Suprapubic skin (tissue), 4 donors: ENCODE data around the gene AQP12A. TPM values are rescaled to one million over a fixed set of nuclear protein-coding genes. Genes with fewer than 3 reads are reported as not detected.
"Not testable (repeated sequence)": the region's sequence is repeated elsewhere in the genome, so short reads cannot be mapped to it uniquely, and the experiment has no call there.

Experiments
- DNase-seq, 2 donors: peaks; one replicate each; pipeline ENCODE4 v3.0.0-alpha.2; 2019; ENCODE audit warnings: low spot score in 2 of 2
- H3K27ac ChIP-seq: fragments of 200-600 bp; sonication (generic); one replicate; pipeline ENCODE4 v1.5.1; 2019
- H3K27me3 ChIP-seq: fragments of 200-600 bp; sonication (generic); one replicate; pipeline ENCODE4 v1.5.1; 2019
- H3K36me3 ChIP-seq: fragments of 200-600 bp; sonication (generic); one replicate; pipeline ENCODE4 v1.5.1; 2019
- H3K4me1 ChIP-seq: fragments of 200-600 bp; sonication (generic); one replicate; pipeline ENCODE4 v1.5.1; 2019
- H3K4me3 ChIP-seq: fragments of 200-600 bp; sonication (generic); one replicate; pipeline ENCODE4 v1.5.1; 2019; ENCODE audit warnings: mild to moderate bottlenecking
- H3K9me3 ChIP-seq: fragments of 200-600 bp; sonication (generic); one replicate; pipeline ENCODE4 v1.5.1; 2019
- CTCF ChIP-seq, 2 donors: fragments of 200-600 bp in 1 of 2; fragments of 450-650 bp in 1 of 2; sonication (generic) in 1 of 2; IDR thresholded peaks; one replicate each; pipeline ENCODE4 v1.5.1; 2016 to 2019; ENCODE audit warnings: antibody characterized with exemption in 2 of 2, mild to moderate bottlenecking in 1 of 2, moderate library complexity in 1 of 2
- EP300 ChIP-seq: sonication (generic); formaldehyde crosslinking; IDR thresholded peaks from one replicate; pipeline ENCODE4 v1.6.1; 2017; ENCODE audit warnings: antibody characterized with exemption
- POLR2A ChIP-seq, 2 donors: fragments of 450-650 bp; IDR thresholded peaks; one replicate each; pipeline ENCODE4 v1.6.1; 2017; ENCODE audit warnings: antibody characterized with exemption in 2 of 2, mild to moderate bottlenecking in 2 of 2, moderate library complexity in 2 of 2
- POLR2AphosphoS5 ChIP-seq, 3 donors: sonication (generic); formaldehyde crosslinking; IDR thresholded peaks; one replicate each; pipeline ENCODE4 v1.6.1; 2017; ENCODE audit warnings: antibody characterized with exemption in 3 of 3
- WGBS: methylation state at CpG from one replicate; pipeline ENCODE4 v1.1.5; 2018; 5-methylcytosine and 5-hydroxymethylcytosine counted together
- total RNA-seq, 4 donors: library from RNA; depleted of rRNA; stranded (reverse); fragments of >200 nt; gene quantifications; one replicate each; pipeline ENCODE4 v1.1.0, GENCODE V29; 2016

The AQP12A gene, protein sequence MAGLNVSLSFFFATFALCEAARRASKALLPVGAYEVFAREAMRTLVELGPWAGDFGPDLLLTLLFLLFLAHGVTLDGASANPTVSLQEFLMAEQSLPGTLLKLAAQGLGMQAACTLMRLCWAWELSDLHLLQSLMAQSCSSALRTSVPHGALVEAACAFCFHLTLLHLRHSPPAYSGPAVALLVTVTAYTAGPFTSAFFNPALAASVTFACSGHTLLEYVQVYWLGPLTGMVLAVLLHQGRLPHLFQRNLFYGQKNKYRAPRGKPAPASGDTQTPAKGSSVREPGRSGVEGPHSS
- total RNA-seq, result not detected

DNA sequence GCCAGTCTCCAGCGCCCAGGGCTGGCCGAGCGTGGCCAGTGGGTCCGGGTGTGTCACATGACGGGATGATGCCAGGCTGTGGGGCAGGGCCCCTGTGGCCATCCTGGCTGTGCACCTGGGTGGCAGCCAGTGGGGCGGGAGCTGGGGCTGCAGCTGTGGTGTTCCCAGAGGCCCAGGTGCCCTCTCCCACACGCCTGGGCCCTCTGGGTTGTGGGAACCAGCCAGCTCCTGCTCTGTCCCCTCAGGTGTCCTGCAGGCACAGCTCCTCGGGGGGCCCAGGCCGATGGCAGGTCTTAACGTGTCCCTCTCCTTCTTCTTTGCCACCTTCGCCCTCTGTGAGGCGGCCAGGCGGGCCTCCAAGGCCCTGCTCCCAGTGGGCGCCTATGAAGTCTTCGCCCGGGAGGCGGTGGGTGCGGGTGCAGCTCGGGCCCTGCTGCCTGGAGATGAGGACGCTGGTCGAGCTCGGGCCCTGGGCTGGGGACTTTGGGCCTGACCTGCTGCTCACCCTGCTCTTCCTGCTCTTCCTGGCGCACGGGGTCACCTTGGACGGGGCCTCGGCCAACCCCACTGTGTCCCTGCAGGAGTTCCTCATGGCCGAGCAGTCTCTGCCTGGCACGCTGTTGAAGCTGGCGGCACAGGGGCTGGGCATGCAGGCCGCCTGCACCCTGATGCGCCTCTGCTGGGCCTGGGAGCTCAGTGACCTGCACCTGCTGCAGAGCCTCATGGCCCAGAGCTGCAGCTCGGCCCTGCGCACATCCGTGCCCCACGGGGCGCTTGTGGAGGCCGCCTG is at the start of gene AQP12A:
AQP12A (plus strand) TSS at position 236 of the 790 bp plus-strand sequence; CDS start at position 284, 48 bp downstream.
- not testable (repeated sequence) for H3K4me3 ChIP-seq, H3K36me3 ChIP-seq, H3K4me1 ChIP-seq, H3K9me3 ChIP-seq, H3K27ac ChIP-seq, H3K27me3 ChIP-seq
- DNase-seq, result peak in 1 of 2 donors; percentile 76
- 91% methylated on average over 19 of the region's 37 CpGs for WGBS

- no peaks in the 10 kb centered on the region for H3K36me3 ChIP-seq
- H3K9me3 ChIP-seq, result no peaks in the 10 kb centered on the region
- no peak overlapping the region for H3K4me3 ChIP-seq
- DNase-seq, result peak in 1 of 2 donors; percentile 63
- 70% methylated on average over 11 of the region's 36 CpGs for WGBS
- TF ChIP-seq POLR2A (IDR thresholded peaks at IDR 0.05) (no peak), POLR2AphosphoS5 (IDR thresholded peaks at IDR 0.05) (no peak), EP300 (no peak), CTCF (IDR thresholded peaks at IDR 0.05) (no peak)
- H3K27me3 ChIP-seq, result peaks cover 54% of the 10 kb centered on the region
- H3K4me1 ChIP-seq, result no peaks in the 10 kb centered on the region
- H3K27ac ChIP-seq, result no peak overlapping the region
Observed at GRCh38 chr2:240642061-240642805, 49.4 kb upstream of the AQP12A start.

- DNase-seq, result peak in 1 of 2 donors; percentile 61
- Histone ChIP-seq H3K4me3 (no peak overlapping the region), H3K36me3 (no peaks in the 10 kb centered on the region), H3K27ac (no peak overlapping the region), H3K27me3 (peaks cover 59% of the 10 kb centered on the region), H3K4me1 (no peaks in the 10 kb centered on the region), H3K9me3 (no peaks in the 10 kb centered on the region)
- 86% methylated on average over 7 of the region's 11 CpGs for WGBS
- no peak for TF ChIP-seq EP300
- no peak for TF ChIP-seq POLR2A (IDR thresholded peaks at IDR 0.05)
- no peak for TF ChIP-seq CTCF (IDR thresholded peaks at IDR 0.05)
- no peak for TF ChIP-seq POLR2AphosphoS5 (IDR thresholded peaks at IDR 0.05)
Observed at GRCh38 chr2:240642806-240643092, 48.9 kb upstream of the AQP12A start.

DNA sequence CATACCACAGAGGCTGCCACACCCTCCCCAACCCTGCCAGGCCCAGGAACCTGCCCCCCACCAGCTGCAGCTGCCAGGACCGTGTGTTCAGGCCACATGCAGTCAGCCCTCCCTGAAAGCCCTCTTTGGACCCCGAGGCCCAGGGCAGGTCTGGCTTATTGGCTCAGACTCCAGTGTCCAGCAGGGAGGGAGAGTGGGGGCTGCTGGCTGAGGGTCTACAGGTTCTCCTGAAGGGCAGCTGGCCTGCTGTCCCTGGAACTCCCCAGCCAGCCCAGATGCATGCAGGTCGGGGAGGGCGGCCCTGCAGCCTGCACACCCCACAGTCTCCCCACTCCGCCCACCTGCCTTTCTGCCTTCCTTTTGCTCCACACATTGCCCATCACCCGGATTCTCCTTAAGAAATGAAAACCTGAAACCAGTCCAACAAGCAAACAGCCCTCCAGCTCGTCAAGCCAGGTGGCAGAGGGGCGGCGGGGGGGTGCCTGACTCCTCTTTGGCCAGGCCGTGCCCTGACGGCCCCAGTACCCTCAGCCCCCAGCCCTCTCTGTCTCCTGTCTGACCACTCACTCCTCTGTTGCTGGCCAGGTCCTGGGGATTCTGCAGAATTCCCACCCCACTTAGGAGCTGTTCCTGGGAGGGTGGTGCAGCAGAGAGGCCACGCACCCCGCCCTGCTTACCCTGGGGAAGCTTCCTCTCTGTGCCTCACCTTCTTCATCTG is 48.4 kb upstream of the AQP12A start:
- Histone ChIP-seq H3K36me3 (no peaks in the 10 kb centered on the region), H3K27ac (no peak overlapping the region), H3K4me1 (no peaks in the 10 kb centered on the region), H3K9me3 (no peaks in the 10 kb centered on the region), H3K27me3 (peaks cover 64% of the 10 kb centered on the region), H3K4me3 (no peak overlapping the region)
- WGBS, result 81% methylated on average over 7 of the region's 13 CpGs
- TF ChIP-seq EP300 (no peak), CTCF (IDR thresholded peaks at IDR 0.05) (no peak), POLR2A (IDR thresholded peaks at IDR 0.05) (no peak), POLR2AphosphoS5 (IDR thresholded peaks at IDR 0.05) (no peak)
- DNase-seq, result peak in 1 of 2 donors; percentile 65

DNA sequence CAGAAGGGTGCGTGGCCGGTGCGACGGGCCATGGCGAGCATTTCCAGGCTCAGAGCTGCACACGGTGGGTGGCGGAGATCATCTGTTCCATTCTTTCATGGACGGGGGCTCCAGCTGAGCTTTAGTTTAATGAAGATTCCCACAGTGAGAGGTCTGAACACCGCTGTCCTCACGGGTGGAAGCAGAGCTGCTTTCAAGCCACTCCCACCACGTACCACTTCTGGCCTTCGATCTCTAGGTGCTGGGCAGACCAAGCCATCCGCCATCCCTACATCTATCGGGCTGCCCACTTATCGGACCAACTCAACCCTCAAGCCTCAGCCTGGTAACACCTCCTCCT is 47.9 kb upstream of the AQP12A start:
- WGBS, result 74% methylated on average over 15 of the region's 15 CpGs
- Histone ChIP-seq H3K27me3 (peaks cover 69% of the 10 kb centered on the region), H3K36me3 (no peaks in the 10 kb centered on the region), H3K4me3 (no peak overlapping the region), H3K4me1 (no peaks in the 10 kb centered on the region), H3K9me3 (no peaks in the 10 kb centered on the region), H3K27ac (no peak overlapping the region)
- no peak for DNase-seq
- TF ChIP-seq POLR2AphosphoS5 (IDR thresholded peaks at IDR 0.05) (no peak), CTCF (IDR thresholded peaks at IDR 0.05) (no peak), EP300 (no peak), POLR2A (IDR thresholded peaks at IDR 0.05) (no peak)
